Epithelial cell of esophagus (primary cell): ENCODE data around the gene ZFHX3.
A peak's percentile ranks its signal among the peaks of the same experiment; 100 is the strongest.

Experiments
- DNase-seq: peaks from one replicate; pipeline ENCODE4 v3.0.0; 2010; ENCODE audit warnings: low read depth
- H3K4me3 ChIP-seq: 2 replicates; pipeline ENCODE4 v1.5.1; 2011; ENCODE audit warnings: mild to moderate bottlenecking, low read length, control low read depth
- TF ChIP-seq, protein P1 (sequence below): IDR thresholded peaks from 2 replicates; pipeline ENCODE4 v1.5.1; 2011; ENCODE audit warnings: low read depth, mild to moderate bottlenecking, low read length, control low read depth, inconsistent platforms; ENCODE audit not compliant: insufficient read depth; ENCODE audit errors: missing control alignments

The ZFHX3 gene

DNA sequence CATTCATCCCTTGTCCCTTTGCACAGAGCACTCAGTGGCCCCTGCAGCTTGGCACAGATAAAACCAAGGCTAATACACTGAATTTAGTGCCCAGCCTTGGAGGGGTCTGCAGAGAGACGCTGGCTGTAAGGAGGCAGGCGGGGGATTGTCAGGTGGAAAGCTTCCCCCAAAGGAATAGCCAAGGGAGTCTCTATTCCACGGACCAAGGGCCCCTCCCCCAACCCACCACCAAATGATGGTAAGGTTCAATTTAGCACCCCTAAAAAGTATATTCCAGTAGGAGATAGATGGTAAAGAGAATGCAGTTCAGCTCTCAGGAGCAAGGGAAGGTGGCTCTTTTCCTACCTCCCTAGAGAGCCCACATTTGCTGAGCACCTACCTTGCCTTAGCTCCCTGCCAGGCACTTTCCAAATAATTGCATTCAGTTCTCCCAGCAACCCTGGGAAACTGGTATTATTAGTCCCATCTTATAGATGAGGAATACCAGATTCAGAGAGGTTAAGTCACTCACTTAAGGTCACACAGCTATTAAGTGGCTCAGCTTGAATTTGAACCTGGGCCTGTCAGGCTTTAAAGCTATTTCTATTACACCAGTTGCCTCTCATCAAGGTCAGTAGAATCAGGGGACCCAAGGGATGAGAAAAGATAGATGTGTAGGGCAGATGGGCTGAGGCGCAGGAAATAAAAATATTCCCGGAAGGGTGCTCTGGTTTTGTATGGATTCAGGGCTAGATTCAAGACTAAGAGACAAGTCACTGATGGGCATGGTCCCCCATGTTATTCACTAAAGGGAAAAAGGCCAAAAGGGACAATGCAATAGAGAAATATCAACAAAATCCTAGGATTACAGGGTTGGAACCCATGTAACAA, 20.0 kb upstream of the ZFHX3 start:
- H3K4me3 ChIP-seq = no peak overlapping the region
- TF ChIP-seq, protein P1, sequence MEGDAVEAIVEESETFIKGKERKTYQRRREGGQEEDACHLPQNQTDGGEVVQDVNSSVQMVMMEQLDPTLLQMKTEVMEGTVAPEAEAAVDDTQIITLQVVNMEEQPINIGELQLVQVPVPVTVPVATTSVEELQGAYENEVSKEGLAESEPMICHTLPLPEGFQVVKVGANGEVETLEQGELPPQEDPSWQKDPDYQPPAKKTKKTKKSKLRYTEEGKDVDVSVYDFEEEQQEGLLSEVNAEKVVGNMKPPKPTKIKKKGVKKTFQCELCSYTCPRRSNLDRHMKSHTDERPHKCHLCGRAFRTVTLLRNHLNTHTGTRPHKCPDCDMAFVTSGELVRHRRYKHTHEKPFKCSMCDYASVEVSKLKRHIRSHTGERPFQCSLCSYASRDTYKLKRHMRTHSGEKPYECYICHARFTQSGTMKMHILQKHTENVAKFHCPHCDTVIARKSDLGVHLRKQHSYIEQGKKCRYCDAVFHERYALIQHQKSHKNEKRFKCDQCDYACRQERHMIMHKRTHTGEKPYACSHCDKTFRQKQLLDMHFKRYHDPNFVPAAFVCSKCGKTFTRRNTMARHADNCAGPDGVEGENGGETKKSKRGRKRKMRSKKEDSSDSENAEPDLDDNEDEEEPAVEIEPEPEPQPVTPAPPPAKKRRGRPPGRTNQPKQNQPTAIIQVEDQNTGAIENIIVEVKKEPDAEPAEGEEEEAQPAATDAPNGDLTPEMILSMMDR = no peak
- no peak for DNase-seq

DNA sequence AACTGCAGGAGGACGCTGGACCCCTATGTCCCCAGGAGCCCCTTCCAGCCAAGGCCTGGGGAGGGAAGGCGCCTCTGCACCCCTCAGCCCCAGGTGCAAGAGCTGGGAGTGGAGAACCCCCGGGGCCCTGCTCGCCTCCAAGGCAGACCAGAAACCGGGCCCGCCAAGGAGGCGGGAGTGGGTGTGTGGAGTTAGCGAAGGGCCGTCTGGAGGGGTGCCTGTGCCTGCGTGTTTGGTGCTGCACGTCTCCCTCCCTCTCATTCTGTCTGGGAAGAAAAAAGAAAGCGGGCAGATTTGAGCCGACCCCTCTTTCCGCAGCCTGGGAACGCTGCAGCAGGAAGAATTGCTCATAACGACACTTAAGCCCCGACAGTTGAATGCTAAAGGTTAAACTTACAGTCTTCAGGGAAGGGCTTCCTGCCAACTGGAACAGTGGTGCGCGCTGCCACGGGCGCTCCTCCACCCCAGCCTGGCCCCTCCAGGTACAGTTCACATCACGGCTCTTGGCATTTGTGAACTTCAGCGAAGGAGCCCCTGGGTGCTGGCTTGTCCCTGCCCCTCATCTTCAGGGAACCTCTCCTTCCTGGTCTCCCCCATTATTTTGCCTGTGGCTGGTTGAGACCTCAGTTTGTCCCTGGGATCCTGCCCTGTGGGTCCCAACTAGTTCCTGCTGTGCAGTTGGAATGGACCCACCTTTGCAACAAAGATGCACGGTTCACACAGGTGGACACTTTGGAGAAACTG, 19.2 kb upstream of the ZFHX3 start:
- no peak overlapping the region for H3K4me3 ChIP-seq
- peak; percentile 40 for DNase-seq
- TF ChIP-seq, protein P1 = no peak

DNA sequence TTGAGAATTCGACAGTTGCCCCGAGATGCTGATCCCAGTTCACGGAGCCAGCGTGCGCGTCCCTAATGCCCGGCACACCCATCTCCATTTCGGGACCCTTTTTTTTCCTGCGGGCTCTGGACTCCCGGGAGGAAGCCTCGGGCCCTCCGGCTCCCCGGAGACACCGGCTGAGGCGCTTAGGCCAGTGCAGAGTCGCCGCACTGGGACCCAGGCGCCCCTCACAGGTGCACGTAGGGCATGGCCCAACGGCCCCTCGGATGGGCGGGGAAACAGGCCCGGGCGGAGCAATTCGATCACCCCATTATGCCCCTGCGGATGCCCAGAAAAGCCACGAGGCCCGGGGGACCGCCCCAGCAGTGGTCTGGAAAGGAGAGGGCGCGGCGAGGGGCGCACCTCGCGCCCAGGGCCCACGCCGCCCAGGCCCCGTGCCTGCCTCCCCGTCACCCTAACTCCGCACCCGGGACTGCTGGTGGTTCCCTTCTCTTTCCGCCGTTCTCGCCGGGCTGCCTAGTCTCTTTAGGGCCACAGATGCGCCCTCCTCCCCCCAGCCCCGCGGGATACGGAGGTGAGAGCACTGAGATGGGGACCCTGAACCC, 18.5 kb upstream of the ZFHX3 start:
- TF ChIP-seq, protein P1 = no peak
- no peak for DNase-seq
- H3K4me3 ChIP-seq = no peak overlapping the region

DNA sequence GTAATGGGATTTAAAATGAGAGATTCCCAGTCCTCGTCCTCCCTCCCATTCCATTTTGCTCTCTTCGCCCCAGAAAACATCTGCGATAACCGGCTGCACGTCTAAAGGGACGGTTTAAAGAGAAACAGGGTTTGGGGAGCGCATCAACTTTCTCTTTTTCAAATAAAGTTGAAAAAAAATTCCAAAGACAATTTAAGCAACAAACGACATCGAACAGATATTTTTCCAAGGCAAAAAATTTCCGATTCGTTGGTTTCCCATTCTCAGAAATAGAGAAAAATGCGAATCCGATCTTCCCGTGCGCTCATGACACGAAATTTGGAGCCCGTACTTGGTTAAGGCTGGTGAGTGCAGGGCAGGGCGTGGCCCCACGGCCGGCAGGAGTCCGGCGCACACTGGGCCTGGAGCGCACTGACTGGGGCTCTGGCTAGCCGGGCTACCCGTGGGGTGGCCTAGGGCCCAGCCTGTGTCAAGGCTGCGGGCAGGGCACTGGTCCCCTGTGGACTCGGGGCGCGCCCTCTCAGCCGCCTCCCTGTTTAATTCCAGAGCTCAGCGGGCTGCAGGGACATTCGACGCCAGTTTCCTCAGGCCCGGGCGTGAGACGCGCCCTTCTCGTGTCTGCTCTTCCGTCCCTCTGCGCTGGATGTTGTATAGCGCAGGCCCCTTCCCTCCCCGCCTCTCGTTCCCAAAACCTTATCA, 17.9 kb upstream of the ZFHX3 start:
- DNase-seq = no peak
- no peak overlapping the region for H3K4me3 ChIP-seq
- TF ChIP-seq, protein P1 = no peak

DNA sequence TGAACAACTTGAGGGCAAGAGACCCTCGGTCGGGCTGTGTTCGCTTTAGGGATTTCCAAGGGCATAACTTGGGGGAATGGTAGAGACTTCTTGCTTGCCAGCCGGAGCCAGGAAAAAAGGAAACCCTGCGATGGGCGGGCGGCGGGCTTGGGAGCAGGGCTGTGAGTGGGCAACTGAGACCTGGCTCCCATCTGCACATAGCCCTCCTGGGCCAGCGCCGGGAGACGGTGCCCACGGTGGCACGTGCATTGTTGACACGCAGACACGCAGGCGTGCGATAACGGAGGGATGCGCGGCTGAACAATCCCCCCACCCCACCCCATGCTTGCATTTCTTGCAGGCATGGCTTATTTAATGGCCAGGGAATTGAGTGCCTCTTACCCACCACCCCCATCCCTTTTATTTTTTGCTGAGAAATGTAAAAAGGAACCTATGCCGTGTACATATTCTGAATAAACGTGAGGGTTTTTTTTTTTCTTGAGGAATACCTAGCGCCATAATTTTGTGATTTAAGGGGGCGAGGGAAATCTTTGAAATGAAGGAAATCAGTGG, 17.1 kb upstream of the ZFHX3 start:
- TF ChIP-seq, protein P1 = no peak
- no peak for DNase-seq
- H3K4me3 ChIP-seq = no peak overlapping the region

DNA sequence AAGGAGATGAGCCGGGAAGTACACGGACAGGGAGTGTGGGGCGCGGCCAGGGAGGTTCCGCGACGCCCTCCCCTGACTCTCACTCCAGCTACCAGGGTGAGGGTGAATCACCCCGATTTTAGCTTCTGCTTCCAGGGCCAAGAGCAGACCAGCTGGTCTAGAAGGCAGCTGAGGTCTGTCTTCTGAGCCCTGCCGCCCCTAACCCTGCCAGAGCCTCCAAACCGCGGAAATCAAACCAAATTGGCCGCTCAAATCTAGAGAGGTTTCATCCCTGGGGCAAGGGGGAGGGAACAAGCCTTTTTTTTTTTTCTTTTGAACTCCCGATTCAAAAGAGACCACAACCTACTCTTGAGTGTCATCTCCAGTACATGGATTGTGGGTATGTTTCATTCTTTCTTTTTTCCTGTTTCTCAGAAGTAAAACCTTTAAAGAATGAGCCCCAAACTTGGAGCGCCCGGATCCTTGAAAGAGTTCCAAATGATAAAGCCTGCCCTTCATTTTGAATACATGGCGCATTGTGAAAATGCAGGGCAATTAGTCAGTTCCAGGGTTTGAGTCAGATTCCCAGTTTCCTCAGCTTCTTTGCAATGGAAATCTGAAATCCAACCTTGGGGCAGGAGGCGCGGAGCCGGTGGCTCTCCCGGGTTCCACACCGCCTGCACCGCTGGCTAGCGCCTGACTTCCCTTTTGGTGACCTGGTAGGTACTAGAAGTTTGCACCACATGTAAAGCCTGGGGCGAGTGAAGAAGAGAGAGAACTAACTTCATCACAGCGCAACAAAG, 16.5 kb upstream of the ZFHX3 start:
- TF ChIP-seq, protein P1 = no peak
- peak; percentile 83 for DNase-seq
- H3K4me3 ChIP-seq = peak overlapping the region; percentile 25
